K562 (cell line): ENCODE results near the gene PTPRZ1. TPM values are rescaled to one million over a fixed set of nuclear protein-coding genes. Genes with fewer than 3 reads are reported as not detected.

ENCODE experiments used
- ATAC-seq: fragments of 200-7000 bp; cut with Tn5 transposase; 3 replicates; pipeline ENCODE4 v1.9.1; 2020; ENCODE audit warnings: moderate library complexity
- BruUV-seq: library from RNA; stranded (reverse); fragments of 400-500 nt; replicated peaks from 2 replicates; lab custom pipeline; 2021; lab: Mats Ljungman, UMichigan
- CTCF ChIA-PET: fragments of 300-600 bp; formaldehyde crosslinking; extraction: SDS; loops from one replicate; lab custom pipeline; 2021; ENCODE audit warnings: low intra/inter-chr PET ratio; lab: Yijun Ruan, JAX
- POLR2A ChIA-PET: fragments of 300-600, 350-650 bp; sonication (Branson Sonifier 250); formaldehyde crosslinking; extraction: SDS; loops from one replicate; lab custom pipeline; 2021; ENCODE audit warnings: antibody characterized with exemption, inconsistent platforms; lab: Yijun Ruan, JAX
- DNase-seq, 4 experiments: peaks; one replicate each; pipeline versions ENCODE4 v3.0.0 to v3.0.0-alpha.2; 2011 to 2018; ENCODE audit warnings: low spot score in 3 of 4, mixed read lengths in 3 of 4; ENCODE audit errors: extremely low read depth in 1 of 4
- FAIRE-seq: peaks from 2 replicates; lab custom pipeline; 2011; peaks lifted over from hg19 to GRCh38; lab: Jason Lieb, UNC
- H2AFZ ChIP-seq: 2 replicates; pipeline ENCODE4 v1.6.0; 2011; ENCODE audit warnings: low read depth, low read length, control low read depth, inconsistent platforms
- H3K27ac ChIP-seq: fragments of 200-600 bp; 3 replicates; pipeline ENCODE4 v1.8.0; 2011; ENCODE audit warnings: low read depth, mild to moderate bottlenecking, control low read depth, inconsistent platforms, low read length, moderate library complexity, mixed read lengths; ENCODE audit errors: extremely low read depth
- H3K27me3 ChIP-seq, 2 experiments: fragments of 300-600 bp in 1 of 2; 2 replicates in 1 of 2; 3 replicates in 1 of 2; pipeline versions ENCODE4 v1.6.0 to v1.8.0; 2011; ENCODE audit warnings: inconsistent platforms in 2 of 2, low read length in 2 of 2, mild to moderate bottlenecking in 1 of 2, mixed read lengths in 1 of 2, moderate library complexity in 1 of 2; ENCODE audit not compliant: control insufficient read depth in 2 of 2, insufficient read depth in 2 of 2
- H3K36me3 ChIP-seq: fragments of 300-600 bp; 3 replicates; pipeline ENCODE4 v1.8.0; 2011; ENCODE audit warnings: mild to moderate bottlenecking, low read length, inconsistent platforms; ENCODE audit not compliant: control insufficient read depth, insufficient read depth
- H3K4me1 ChIP-seq, 2 experiments: fragments of 200-600 bp in 1 of 2; replicated peaks in 1 of 2; 2 replicates in 1 of 2; 3 replicates in 1 of 2; pipeline versions ENCODE4 v1.5.1 to v1.8.0; 2011; ENCODE audit warnings: inconsistent platforms in 2 of 2, low read length in 2 of 2, mild to moderate bottlenecking in 1 of 2, mixed read lengths in 1 of 2, moderate library complexity in 1 of 2; ENCODE audit not compliant: control insufficient read depth in 2 of 2, insufficient read depth in 2 of 2
- H3K4me2 ChIP-seq: 2 replicates; pipeline ENCODE4 v1.6.1; 2011; ENCODE audit warnings: low read length, control low read depth, inconsistent platforms, mixed read lengths; ENCODE audit not compliant: insufficient read depth
- H3K4me3 ChIP-seq: fragments of 200-600 bp; sonication (generic), shearing (Covaris generic); 2 replicates; pipeline ENCODE4 v1.5.1; 2016; ENCODE audit warnings: control low read depth, inconsistent platforms
- H3K79me2 ChIP-seq: fragments of 200-600 bp; 3 replicates; pipeline ENCODE4 v1.8.0; 2011; ENCODE audit warnings: low read length, inconsistent platforms; ENCODE audit not compliant: control insufficient read depth, insufficient read depth
- H3K9ac ChIP-seq, 2 experiments: 2 replicates each; pipeline versions ENCODE4 v1.6.0 to v1.6.1; 2011; ENCODE audit warnings: low read depth in 2 of 2, low read length in 2 of 2, control low read depth in 1 of 2, inconsistent platforms in 1 of 2, mild to moderate bottlenecking in 1 of 2, mixed read lengths in 1 of 2; ENCODE audit not compliant: insufficient read depth in 1 of 2
- H3K9me1 ChIP-seq: one replicate; pipeline ENCODE4 v1.6.0; 2011; ENCODE audit warnings: inconsistent platforms, mild to moderate bottlenecking, low read length, moderate library complexity; ENCODE audit not compliant: control insufficient read depth, insufficient read depth
- H3K9me3 ChIP-seq: replicated peaks from 2 replicates; pipeline ENCODE4 v1.5.1; 2011; ENCODE audit warnings: low read depth, low read length, inconsistent platforms; ENCODE audit not compliant: control insufficient read depth, insufficient read depth
- H4K20me1 ChIP-seq: replicated peaks from 2 replicates; pipeline ENCODE4 v1.6.1; 2011; ENCODE audit warnings: low read length, inconsistent platforms, mixed read lengths; ENCODE audit not compliant: control insufficient read depth, insufficient read depth
- CBX5 ChIP-seq: IDR thresholded peaks from 2 replicates; pipeline ENCODE4 v1.6.1; 2014; ENCODE audit warnings: low read depth, borderline replicate concordance
- HNRNPL ChIP-seq: fragments of 200-400 bp; formaldehyde crosslinking; IDR thresholded peaks from 2 replicates; pipeline ENCODE4 v1.6.1; 2017; ENCODE audit warnings: low read depth, mild to moderate bottlenecking, low read length
- LCOR ChIP-seq: sonication (generic); formaldehyde crosslinking; IDR thresholded peaks from 2 replicates; pipeline ENCODE4 v1.8.0; 2022; ENCODE audit warnings: mild to moderate bottlenecking, missing genetic modification reagents
- RBM34 ChIP-seq: fragments of 200-400 bp; formaldehyde crosslinking; IDR thresholded peaks from 2 replicates; pipeline ENCODE4 v1.6.1; 2018; ENCODE audit warnings: low read length, borderline replicate concordance; ENCODE audit not compliant: insufficient read depth
- RFX5 ChIP-seq: IDR thresholded peaks from 2 replicates; pipeline ENCODE4 v1.6.1; 2011; ENCODE audit warnings: low read depth, mild to moderate bottlenecking, improper control_type of control experiment, low read length
- SRSF3 ChIP-seq: fragments of 200-400 bp; formaldehyde crosslinking; IDR thresholded peaks from 2 replicates; pipeline ENCODE4 v1.6.1; 2016; ENCODE audit warnings: mild to moderate bottlenecking, low read length, moderate library complexity; ENCODE audit not compliant: insufficient read depth
- ZNF589 ChIP-seq: fragments of 200-800 bp; sonication (Bioruptor generic); IDR thresholded peaks from 2 replicates; pipeline ENCODE4 v1.6.1; 2016; ENCODE audit warnings: low read depth, missing genetic modification characterization, missing compliant biosample characterization
- ZNF696 ChIP-seq: fragments of 250-450 bp; sonication (Bioruptor Pico); conservative IDR thresholded peaks from 2 replicates; pipeline ENCODE4 v1.4.0; 2020; ENCODE audit warnings: mild to moderate bottlenecking, moderate library complexity
- WGBS: fragments of 100-300 bp; shearing (Covaris generic); methylation state at CpG from one replicate; pipeline ENCODE4 v1.1.6; 2016; ENCODE audit warnings: low coverage, mixed read lengths; ENCODE audit not compliant: insufficient coverage; ENCODE audit errors: missing lambda C conversion rate; 5-methylcytosine and 5-hydroxymethylcytosine counted together
- in situ Hi-C: fragments of 300-500 bp; cut with MboI; formaldehyde crosslinking; loops from 4 replicates; pipeline ENCODE4 v1.15.0; 2018; ENCODE audit warnings: inconsistent platforms, mixed read lengths
- intact Hi-C: fragments of 100-400 bp; cut with micrococcal nuclease; formaldehyde crosslinking; loops from 2 replicates; pipeline ENCODE4 v1.14.2; 2022
- polyA plus RNA-seq, 8 experiments: library from polyadenylated mRNA; depleted of rRNA in 4 of 8; stranded (reverse) in 5 of 8; unstranded in 3 of 8; fragments of >200 nt; fragmentation: Nextera tagmentation in 2 of 8; fragmentation: Illumina TruSeq in 1 of 8; extraction: Ambion mirVana in 2 of 8; extraction: Trizol in 1 of 8; gene quantifications; 2 replicates each; pipeline versions ENCODE4 v1.2.1 to v1.2.3, GENCODE V29; 2011 to 2014; ENCODE audit warnings: inconsistent platforms in 1 of 8, missing spikeins in 1 of 8
- total RNA-seq, 7 experiments: library from RNA; depleted of rRNA in 6 of 7; stranded (reverse); fragments of >200 nt in 6 of 7; fragmentation: Illumina TruSeq in 2 of 7; extraction: Trizol in 2 of 7; gene quantifications; 2 replicates each; pipeline versions ENCODE4 v1.2.1 to v1.2.3, GENCODE V29; 2011 to 2021; ENCODE audit warnings: low replicate concordance in 1 of 7
- TF ChIP-seq, protein P1 (sequence below): fragments of 450-650 bp; IDR thresholded peaks from one replicate; pipeline ENCODE4 v1.6.1; 2018; ENCODE audit warnings: mild to moderate bottlenecking, moderate library complexity; ENCODE audit not compliant: partially characterized antibody

PTPRZ1 gene
- total and polyA plus RNA-seq, 9 of the 15 experiments (the other 6 are each of a cell fraction or from before 2014, with no cell fraction given), result 0.04 TPM; not detected in 7

DNA sequence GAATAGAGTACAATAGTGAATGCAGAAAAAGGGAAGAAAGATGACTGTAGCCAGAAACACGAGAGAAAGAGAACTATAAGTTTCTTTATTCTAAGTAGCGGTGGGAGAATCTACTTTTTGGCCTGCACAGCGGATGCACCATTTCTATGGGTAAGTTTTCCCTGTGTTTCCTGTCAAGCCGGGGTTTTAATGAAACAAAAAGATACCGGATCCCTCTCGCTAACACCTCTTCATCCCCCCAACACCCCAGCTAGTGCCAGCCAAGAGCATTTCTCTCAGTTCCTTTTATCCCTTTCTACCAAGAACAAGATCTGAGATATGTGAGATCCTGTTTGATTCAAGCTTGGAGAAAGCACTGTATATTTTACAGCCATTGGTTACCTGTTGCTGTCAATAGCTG, 14.7 kb downstream of the PTPRZ1 start:
- no peak for DNase-seq
- BruUV-seq, result no TSS peak
- H3K4me3 ChIP-seq, result no peak overlapping the region
- no peak overlapping the region for H2AFZ ChIP-seq
- 1% methylated on average over 6 of the region's 6 CpGs for WGBS
- H3K9ac ChIP-seq, result no peak overlapping the region
- no peaks in the 10 kb centered on the region for H4K20me1 ChIP-seq
- H3K4me1 ChIP-seq, result no peaks in the 10 kb centered on the region
- ChIA-PET POLR2A (no interaction called here), CTCF (no interaction called here)
- no peaks in the 10 kb centered on the region for H3K9me3 ChIP-seq
- H3K36me3 ChIP-seq, result no peaks in the 10 kb centered on the region
- in situ Hi-C loops (no loop called here), intact Hi-C loops (no loop called here)
- no peaks in the 10 kb centered on the region for H3K79me2 ChIP-seq
- H3K4me2 ChIP-seq, result no peak overlapping the region
- TF ChIP-seq SRSF3, result no peak
- TF ChIP-seq, protein P1, sequence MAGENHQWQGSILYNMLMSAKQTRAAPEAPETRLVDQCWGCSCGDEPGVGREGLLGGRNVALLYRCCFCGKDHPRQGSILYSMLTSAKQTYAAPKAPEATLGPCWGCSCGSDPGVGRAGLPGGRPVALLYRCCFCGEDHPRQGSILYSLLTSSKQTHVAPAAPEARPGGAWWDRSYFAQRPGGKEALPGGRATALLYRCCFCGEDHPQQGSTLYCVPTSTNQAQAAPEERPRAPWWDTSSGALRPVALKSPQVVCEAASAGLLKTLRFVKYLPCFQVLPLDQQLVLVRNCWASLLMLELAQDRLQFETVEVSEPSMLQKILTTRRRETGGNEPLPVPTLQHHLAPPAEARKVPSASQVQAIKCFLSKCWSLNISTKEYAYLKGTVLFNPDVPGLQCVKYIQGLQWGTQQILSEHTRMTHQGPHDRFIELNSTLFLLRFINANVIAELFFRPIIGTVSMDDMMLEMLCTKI, result no peak
- TF ChIP-seq RBM34, result no peak
- no peak for TF ChIP-seq ZNF696 (CRISPR knock-in tag)
- TF ChIP-seq RFX5, result no peak
- TF ChIP-seq ZNF589 (CRISPR knock-in tag), result no peak
- no peak for TF ChIP-seq LCOR (CRISPR knock-in tag)
- TF ChIP-seq CBX5, result no peak
- TF ChIP-seq HNRNPL, result no peak
- ATAC-seq, result no peak
- H3K27ac ChIP-seq, result no peak overlapping the region
- no peak for FAIRE-seq
- no peaks in the 10 kb centered on the region for H3K9me1 ChIP-seq
- H3K27me3 ChIP-seq, result no peaks in the 10 kb centered on the region
